Measurements from ENCODE around the gene CREB3L2. TPM values are rescaled to one million over a fixed set of nuclear protein-coding genes. Genes with fewer than 3 reads are reported as not detected.

CREB3L2 gene
- total and polyA plus RNA-seq, 2 donors (not counting 1 experiment from before 2014, with no cell fraction given) = 13.8 to 25.1 TPM

- peaks cover 26% of the 10 kb centered on the region for H3K79me2 ChIP-seq (ENCODE audit: control insufficient read depth, insufficient read depth, low read length)
- H3K4me3 Mint-ChIP-seq = no peak overlapping the region
- no peak for TF ChIP-seq EZH2 (IDR thresholded peaks at IDR 0.05; ENCODE audit: borderline replicate concordance, insufficient read depth, low read depth, low read length, poor library complexity, severe bottlenecking)
- TF ChIP-seq CTCF (IDR thresholded peaks at IDR 0.05) = no peak
- intact Hi-C loops (cut with micrococcal nuclease) = no loop called here
- H3K4me1 Mint-ChIP-seq = no peaks in the 10 kb centered on the region
- H3K27ac Mint-ChIP-seq = no peak overlapping the region
- no peak overlapping the region for H2AFZ ChIP-seq (ENCODE audit: insufficient read depth, low read depth, low read length, poor library complexity, severe bottlenecking)
- POLR2A ChIA-PET = no interaction called here
- peaks cover 6% of the 10 kb centered on the region for H4K20me1 ChIP-seq (ENCODE audit: control insufficient read depth, insufficient read depth, low read length, poor library complexity, severe bottlenecking)
- DNase-seq (no peak), ATAC-seq (ENCODE audit: low read depth) (no peak)
- H3K27me3 ChIP-seq (replicated peaks in 1 of 4; ENCODE audit: control extremely low read depth in 1 of 4, control insufficient read depth in 3 of 4, insufficient read depth in 4 of 4, low read length in 3 of 4) = no peaks in the 10 kb centered on the region
- H3K4me1 ChIP-seq (ENCODE audit: control insufficient read depth in 2 of 2, insufficient read depth in 2 of 2, low read length in 2 of 2) = no peaks in the 10 kb centered on the region
- H3K36me3 ChIP-seq (replicated peaks in 1 of 2; ENCODE audit: control extremely low read depth in 1 of 2, control insufficient read depth in 1 of 2, extremely low read depth in 1 of 2, insufficient read depth in 2 of 2, low read length in 1 of 2) = no peaks in the 10 kb centered on the region
- WGBS (ENCODE audit: insufficient coverage) = 73% methylated on average over 4 of the region's 7 CpGs
- CTCF ChIA-PET = no interaction called here
- H3K27ac ChIP-seq (ENCODE audit: low read length in 2 of 2) = no peak overlapping the region
- H3K9ac ChIP-seq (ENCODE audit: low read length) = no peak overlapping the region
- no peaks in the 10 kb centered on the region for H3K9me3 Mint-ChIP-seq (ENCODE audit: insufficient read depth)
- H3K27me3 Mint-ChIP-seq = no peaks in the 10 kb centered on the region
- H3K4me2 ChIP-seq (replicated peaks; ENCODE audit: low read depth, low read length, poor library complexity, severe bottlenecking) = no peak overlapping the region
- H3K4me3 ChIP-seq (ENCODE audit: control extremely low read depth in 1 of 5, extremely low read depth in 1 of 5, insufficient read depth in 1 of 5, low read depth in 2 of 5, low read length in 4 of 5) = no peak overlapping the region
- H3K9me3 ChIP-seq (ENCODE audit: control extremely low read depth in 1 of 3, control insufficient read depth in 2 of 3, insufficient read depth in 1 of 3, low read length in 2 of 3) = no peaks in the 10 kb centered on the region
Observed at GRCh38 chr7:137947046-137947445, 54.8 kb downstream of the CREB3L2 start.

- Histone ChIP-seq H3K9ac (ENCODE audit: low read length) (no peak overlapping the region), H3K27me3 (replicated peaks in 1 of 4; ENCODE audit: control extremely low read depth in 1 of 4, control insufficient read depth in 3 of 4, insufficient read depth in 4 of 4, low read length in 3 of 4) (no peaks in the 10 kb centered on the region), H2AFZ (ENCODE audit: insufficient read depth, low read depth, low read length, poor library complexity, severe bottlenecking) (no peak overlapping the region), H3K36me3 (replicated peaks in 1 of 2; ENCODE audit: control extremely low read depth in 1 of 2, control insufficient read depth in 1 of 2, extremely low read depth in 1 of 2, insufficient read depth in 2 of 2, low read length in 1 of 2) (no peaks in the 10 kb centered on the region), H3K4me1 (ENCODE audit: control insufficient read depth in 2 of 2, insufficient read depth in 2 of 2, low read length in 2 of 2) (no peaks in the 10 kb centered on the region), H4K20me1 (ENCODE audit: control insufficient read depth, insufficient read depth, low read length, poor library complexity, severe bottlenecking) (peaks cover 6% of the 10 kb centered on the region), H3K9me3 (ENCODE audit: control extremely low read depth in 1 of 3, control insufficient read depth in 2 of 3, insufficient read depth in 1 of 3, low read length in 2 of 3) (no peaks in the 10 kb centered on the region), H3K27ac (ENCODE audit: low read length in 2 of 2) (no peak overlapping the region), H3K4me2 (replicated peaks; ENCODE audit: low read depth, low read length, poor library complexity, severe bottlenecking) (no peak overlapping the region), H3K79me2 (ENCODE audit: control insufficient read depth, insufficient read depth, low read length) (peaks cover 24% of the 10 kb centered on the region), H3K4me3 (ENCODE audit: control extremely low read depth in 1 of 5, extremely low read depth in 1 of 5, insufficient read depth in 1 of 5, low read depth in 2 of 5, low read length in 4 of 5) (no peak overlapping the region)
- ChIA-PET CTCF (no interaction called here), POLR2A (no interaction called here)
- Mint-ChIP-seq H3K4me3 (no peak overlapping the region), H3K27me3 (no peaks in the 10 kb centered on the region), H3K27ac (no peak overlapping the region), H3K4me1 (no peaks in the 10 kb centered on the region), H3K9me3 (ENCODE audit: insufficient read depth) (no peaks in the 10 kb centered on the region)
- no peak for TF ChIP-seq EZH2 (IDR thresholded peaks at IDR 0.05; ENCODE audit: borderline replicate concordance, insufficient read depth, low read depth, low read length, poor library complexity, severe bottlenecking)
- TF ChIP-seq CTCF (IDR thresholded peaks at IDR 0.05) = no peak
- ATAC-seq (ENCODE audit: low read depth) = no peak
- WGBS (ENCODE audit: insufficient coverage) = 83% methylated on average over 2 of the region's 3 CpGs
- intact Hi-C loops (cut with micrococcal nuclease) = no loop called here
- no peak for DNase-seq
Observed at GRCh38 chr7:137946011-137946410, 55.9 kb downstream of the CREB3L2 start.

Data from B cell (primary cell).